Stimulated activated CD4-positive, alpha-beta T cell treated with anti-CD3 and anti-CD28 coated beads, Interleukin-4, amount 100 ng/mL, for 4 hours (primary cell): Measurements from ENCODE around the gene EFS.

Experiments used
- DNase-seq, 2 experiments: peaks; one replicate each; pipeline ENCODE4 v3.0.0-alpha.2; 2020

EFS gene

DNA sequence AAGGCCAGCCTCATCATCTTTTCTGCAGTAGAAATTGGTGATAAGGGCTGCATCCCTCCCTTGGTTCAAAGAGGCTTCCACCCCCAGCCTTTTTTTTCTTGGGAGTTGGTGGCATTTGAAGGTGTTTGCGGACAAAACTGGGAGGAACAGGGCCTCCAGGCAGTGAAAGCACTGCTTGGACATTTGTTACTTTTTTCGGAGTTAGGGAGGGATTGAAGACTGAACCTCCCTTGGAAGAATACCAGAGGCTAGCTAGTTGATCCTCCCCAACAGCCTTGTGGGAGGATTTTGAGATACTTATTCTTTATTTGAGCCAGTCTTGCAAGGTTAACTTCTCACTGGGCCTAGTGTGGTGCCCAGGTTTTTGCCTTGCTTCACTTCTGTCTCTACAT lies 40.5 kb downstream of the EFS start:
- no peak for DNase-seq

- DNase-seq = no peak
These were observed 41.0 kb downstream of the EFS start for GRCh38 chr14:23323838-23324454.

DNA sequence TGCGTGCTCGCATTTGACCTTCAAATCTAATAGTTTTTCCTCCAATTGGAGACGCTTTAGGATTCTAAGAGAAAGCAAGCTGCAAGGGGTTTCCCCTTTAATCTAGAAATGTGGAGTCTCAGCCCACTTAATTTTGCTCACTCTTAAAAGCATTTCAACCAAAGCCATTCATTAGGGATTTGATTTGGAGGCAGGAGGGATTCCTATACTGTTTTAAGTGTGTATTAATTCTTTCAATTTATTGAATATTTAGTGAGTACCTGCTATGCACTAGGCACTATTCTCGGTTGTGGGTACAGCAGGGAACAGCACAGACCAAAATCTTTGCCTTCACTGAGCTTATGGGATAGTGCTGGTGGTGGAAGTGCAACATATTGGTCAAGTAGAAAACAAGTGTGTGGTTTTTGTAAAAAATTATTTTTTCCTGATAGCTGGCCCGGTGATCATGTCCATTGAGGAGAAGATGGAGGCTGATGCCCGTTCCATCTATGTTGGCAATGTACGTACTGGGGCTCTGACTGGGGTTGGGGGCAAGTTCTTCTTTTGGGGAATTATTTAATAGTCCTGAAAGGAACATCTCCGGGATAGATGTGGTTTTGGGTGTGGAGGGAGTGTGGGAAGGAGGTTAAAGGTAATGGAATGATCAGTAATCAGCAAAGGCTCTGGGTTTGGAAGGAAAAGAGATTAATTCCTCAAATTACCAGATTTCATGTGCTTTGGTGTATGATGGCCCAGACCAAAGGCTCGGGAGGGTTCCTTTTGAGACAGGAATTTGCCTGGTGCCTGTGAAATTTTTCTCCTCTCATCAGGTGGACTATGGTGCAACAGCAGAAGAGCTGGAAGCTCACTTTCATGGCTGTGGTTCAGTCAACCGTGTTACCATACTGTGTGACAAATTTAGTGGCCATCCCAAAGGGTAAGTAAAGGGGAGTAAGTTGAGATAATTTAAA lies 42.1 kb downstream of the EFS start:
- no peak for DNase-seq

DNA sequence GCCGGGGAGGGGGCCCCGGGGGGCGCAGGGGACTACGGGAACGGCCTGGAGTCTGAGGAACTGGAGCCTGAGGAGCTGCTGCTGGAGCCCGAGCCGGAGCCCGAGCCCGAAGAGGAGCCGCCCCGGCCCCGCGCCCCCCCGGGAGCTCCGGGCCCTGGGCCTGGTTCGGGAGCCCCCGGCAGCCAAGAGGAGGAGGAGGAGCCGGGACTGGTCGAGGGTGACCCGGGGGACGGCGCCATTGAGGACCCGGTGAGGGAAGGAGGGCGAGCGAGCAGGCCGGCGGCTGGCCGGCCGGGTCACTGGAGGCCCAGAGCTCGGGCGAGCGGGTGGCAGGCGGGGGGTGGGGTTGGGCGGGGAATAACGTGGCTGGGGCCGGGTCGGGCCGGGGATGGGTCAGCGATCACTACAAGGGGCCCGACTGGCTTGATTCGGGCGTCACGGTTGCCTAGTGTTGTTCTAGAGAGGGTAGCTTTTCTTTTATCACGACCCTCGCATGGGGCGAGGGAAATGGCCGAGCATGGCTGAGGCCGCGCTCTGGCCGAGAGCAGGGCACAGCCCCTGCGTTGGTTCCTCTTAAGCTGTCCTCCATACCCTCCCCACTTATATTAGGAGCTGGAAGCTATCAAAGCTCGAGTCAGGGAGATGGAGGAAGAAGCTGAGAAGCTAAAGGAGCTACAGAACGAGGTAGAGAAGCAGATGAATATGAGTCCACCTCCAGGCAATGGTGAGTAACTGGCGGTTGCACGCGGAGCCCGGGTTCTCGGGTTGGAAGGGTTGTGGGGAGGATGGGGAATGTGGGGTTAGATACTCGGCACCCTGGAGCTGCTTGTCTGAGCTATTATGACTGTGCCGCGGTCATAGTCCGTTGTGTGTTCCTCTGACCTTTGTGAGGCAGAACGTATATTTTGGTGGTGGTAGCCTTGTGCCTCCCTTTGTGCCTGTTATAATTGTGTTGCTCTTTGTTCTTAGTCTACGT lies 43.1 kb downstream of the EFS start:
- peak; percentile 36 to 45 for DNase-seq

GRCh38 chr14:23320584-23321571 lies 44.1 kb downstream of the EFS start, which contains the start of gene PABPN1:
PABPN1 (plus strand) TSS chr14:23321457; CDS start chr14:23321470, 13 bp downstream.
- DNase-seq = peak; percentile 91 to 99

- no peak for DNase-seq
These were observed 45.0 kb downstream of the EFS start for GRCh38 chr14:23319746-23320583.

GRCh38 chr14:23316300-23316699 lies 48.7 kb downstream of the EFS start:
- no peak for DNase-seq

- DNase-seq = no peak
These were observed 54.4 kb downstream of the EFS start for GRCh38 chr14:23310546-23310945.

GRCh38 chr14:23308721-23309445 lies 56.1 kb downstream of the EFS start:
- no peak for DNase-seq

- DNase-seq = no peak
These were observed 57.0 kb downstream of the EFS start for GRCh38 chr14:23307687-23308644.

DNA sequence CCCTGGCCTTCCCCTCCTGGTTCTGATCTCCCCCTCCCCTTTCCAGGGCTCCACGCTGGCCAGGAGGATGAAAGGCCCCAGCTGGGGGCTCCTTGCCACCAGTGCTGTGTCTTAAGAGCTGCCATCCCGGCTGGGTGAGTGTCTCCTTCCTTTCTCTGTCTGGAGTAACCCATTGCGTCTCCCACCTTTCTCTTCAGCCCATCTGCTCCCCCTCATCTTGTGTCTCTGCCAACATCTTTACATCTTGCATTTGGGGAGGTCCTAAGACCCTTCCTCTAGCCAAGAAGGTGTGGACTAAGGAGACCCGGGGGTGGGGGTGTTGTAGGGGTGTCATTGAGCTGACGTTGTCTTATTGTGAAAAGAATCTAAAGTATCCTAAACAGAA lies 57.8 kb downstream of the EFS start:
- DNase-seq = no peak

DNA sequence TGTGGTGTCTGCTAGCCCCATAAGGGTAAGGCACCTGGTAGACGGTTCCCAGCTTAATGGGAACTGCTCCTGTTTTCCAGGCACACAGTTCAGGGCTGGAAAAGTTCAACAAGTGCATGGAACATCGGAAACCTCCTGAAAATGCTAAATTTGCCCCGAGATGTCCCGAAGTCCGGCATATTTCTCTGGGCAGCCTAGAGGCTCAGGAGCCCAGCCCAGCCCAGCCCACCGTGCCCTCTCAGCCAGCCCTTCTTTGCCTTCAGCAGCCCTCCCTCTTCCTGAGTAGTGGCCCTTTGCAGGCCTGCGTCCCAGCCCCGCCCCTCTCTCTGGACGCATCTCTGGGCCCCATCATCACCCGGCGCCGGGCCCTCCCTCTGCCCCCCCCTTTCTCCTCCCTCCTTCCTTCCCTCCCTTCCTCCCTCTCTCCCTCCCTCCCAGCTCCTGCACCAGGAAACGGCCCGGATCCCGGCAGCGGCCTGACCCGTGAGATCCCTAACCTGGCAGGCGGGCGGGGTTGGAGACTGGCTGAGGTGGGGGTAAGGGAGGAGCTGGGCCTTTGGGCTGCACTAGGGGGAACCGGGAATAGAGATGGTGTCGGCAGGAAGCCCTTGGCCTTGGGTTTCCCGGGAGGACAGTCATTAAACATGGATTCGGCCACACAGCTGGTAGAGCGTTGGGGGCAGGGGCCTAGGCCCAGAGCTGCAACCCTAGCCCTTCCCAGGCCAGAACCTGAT lies 58.4 kb downstream of the EFS start, which contains the start of gene BCL2L2:
BCL2L2 (plus strand) TSS at position 422 of the 734 bp plus-strand sequence. CDS start 935 bp downstream, outside the sequence.
- no peak for DNase-seq
